ENCODE measurements around the gene OSBPL1A. TPM values are rescaled to one million over a fixed set of nuclear protein-coding genes. Genes with fewer than 3 reads are reported as not detected.
A peak's percentile ranks its signal among the peaks of the same experiment; 100 is the strongest.

The OSBPL1A gene
- total and polyA plus RNA-seq, 2 experiments from 2014 or later: 23.1 to 33.3 TPM

GRCh38 chr18:24346254-24346653 is 51.4 kb downstream of the OSBPL1A start:
- H3K4me1 ChIP-seq (ENCODE audit: low read depth): no peaks in the 10 kb centered on the region
- TF ChIP-seq CTCF (IDR thresholded peaks at IDR 0.05; ENCODE audit: low read depth, low read length): no peak
- no peak overlapping the region for H3K4me3 ChIP-seq
- no peak for DNase-seq (ENCODE audit: low read depth in 1 of 2, low spot score in 1 of 2)
- H3K9me3 ChIP-seq (ENCODE audit: low read depth): no peaks in the 10 kb centered on the region
- no peaks in the 10 kb centered on the region for H3K27me3 ChIP-seq
- H3K36me3 ChIP-seq: no peaks in the 10 kb centered on the region
- no peak overlapping the region for H3K27ac ChIP-seq

- no peaks in the 10 kb centered on the region for H3K27me3 ChIP-seq
- H3K27ac ChIP-seq: no peak overlapping the region
- H3K4me3 ChIP-seq: no peak overlapping the region
- no peak for DNase-seq (ENCODE audit: low read depth in 1 of 2, low spot score in 1 of 2)
- H3K9me3 ChIP-seq (ENCODE audit: low read depth): no peaks in the 10 kb centered on the region
- no peak for TF ChIP-seq CTCF (IDR thresholded peaks at IDR 0.05; ENCODE audit: low read depth, low read length)
- H3K36me3 ChIP-seq: no peaks in the 10 kb centered on the region
- H3K4me1 ChIP-seq (ENCODE audit: low read depth): no peaks in the 10 kb centered on the region
These were observed 53.1 kb downstream of the OSBPL1A start for GRCh38 chr18:24344509-24344908.

- Histone ChIP-seq H3K36me3 (no peaks in the 10 kb centered on the region), H3K4me1 (ENCODE audit: low read depth) (no peaks in the 10 kb centered on the region), H3K27me3 (no peaks in the 10 kb centered on the region), H3K9me3 (ENCODE audit: low read depth) (no peaks in the 10 kb centered on the region), H3K4me3 (no peak overlapping the region), H3K27ac (no peak overlapping the region)
- TF ChIP-seq CTCF (IDR thresholded peaks at IDR 0.05; ENCODE audit: low read depth, low read length): no peak
- peak in 1 of 2 donors; percentile 27 for DNase-seq (ENCODE audit: low read depth in 1 of 2, low spot score in 1 of 2)
These were observed 55.3 kb downstream of the OSBPL1A start for GRCh38 chr18:24342347-24342746.

- H3K9me3 ChIP-seq (ENCODE audit: low read depth): no peaks in the 10 kb centered on the region
- H3K4me3 ChIP-seq: no peak overlapping the region
- no peak for DNase-seq (ENCODE audit: low read depth in 1 of 2, low spot score in 1 of 2)
- H3K4me1 ChIP-seq (ENCODE audit: low read depth): no peaks in the 10 kb centered on the region
- H3K36me3 ChIP-seq: no peaks in the 10 kb centered on the region
- TF ChIP-seq CTCF (IDR thresholded peaks at IDR 0.05; ENCODE audit: low read depth, low read length): no peak
- H3K27me3 ChIP-seq: no peaks in the 10 kb centered on the region
- H3K27ac ChIP-seq: no peak overlapping the region
These were observed 56.3 kb downstream of the OSBPL1A start for GRCh38 chr18:24341361-24341760.

GRCh38 chr18:24333084-24333483 is 64.5 kb downstream of the OSBPL1A start:
- no peak for DNase-seq (ENCODE audit: low read depth in 1 of 2, low spot score in 1 of 2)

More at GRCh38 chr18:24333084-24333483, 64.5 kb downstream of the OSBPL1A start:
- no peaks in the 10 kb centered on the region for H3K4me1 ChIP-seq (ENCODE audit: low read depth)
- H3K36me3 ChIP-seq: no peaks in the 10 kb centered on the region
- no peak overlapping the region for H3K4me3 ChIP-seq
- no peak overlapping the region for H3K27ac ChIP-seq
- TF ChIP-seq CTCF (IDR thresholded peaks at IDR 0.05; ENCODE audit: low read depth, low read length): no peak
- no peaks in the 10 kb centered on the region for H3K27me3 ChIP-seq
- no peaks in the 10 kb centered on the region for H3K9me3 ChIP-seq (ENCODE audit: low read depth)
